Cardiac muscle cell (in vitro differentiated cells and primary cell): Measurements from ENCODE around the gene LARGE1. TPM values are rescaled to one million over a fixed set of nuclear protein-coding genes. Genes with fewer than 3 reads are reported as not detected.

ENCODE experiments used
- DNase-seq, 2 donors: peaks; one replicate each; pipeline versions ENCODE4 v3.0.0 to v3.0.0-alpha.2; 2010 to 2017; ENCODE audit warnings: low read depth in 1 of 2, low spot score in 1 of 2
- H3K27ac ChIP-seq: fragments of 200-600 bp; sonication (generic); 2 replicates; pipeline ENCODE4 v1.5.1; 2016
- H3K27me3 ChIP-seq: fragments of 200-600 bp; sonication (generic); 2 replicates; pipeline ENCODE4 v1.6.0; 2016; ENCODE audit warnings: control low read depth
- H3K36me3 ChIP-seq: fragments of 200-600 bp; sonication (generic); 2 replicates; pipeline ENCODE4 v1.5.1; 2016; ENCODE audit warnings: control low read depth
- H3K4me1 ChIP-seq: fragments of 200-600 bp; sonication (generic); 2 replicates; pipeline ENCODE4 v1.8.1; 2017; ENCODE audit warnings: low read depth, mild to moderate bottlenecking, mixed run types
- H3K4me3 ChIP-seq: fragments of 200-600 bp; sonication (generic); 2 replicates; pipeline ENCODE4 v1.5.1; 2016; ENCODE audit warnings: mild to moderate bottlenecking
- H3K9me3 ChIP-seq: fragments of 200-600 bp; sonication (generic); 2 replicates; pipeline ENCODE4 v1.5.1; 2017; ENCODE audit warnings: low read depth, mild to moderate bottlenecking, control low read depth
- polyA plus RNA-seq: library from polyadenylated mRNA; unstranded; fragments of >200 nt; fragmentation: Nextera tagmentation; extraction: Ambion mirVana; gene quantifications from 2 replicates; pipeline ENCODE4 v1.2.1, GENCODE V29; 2016
- total RNA-seq: library from RNA; depleted of rRNA; stranded (reverse); fragments of >200 nt; gene quantifications from 2 replicates; pipeline ENCODE4 v1.2.3, GENCODE V29; 2016
- TF ChIP-seq, protein P1 (sequence below): IDR thresholded peaks from 2 replicates; pipeline ENCODE4 v1.5.1; 2012; ENCODE audit warnings: low read depth, mild to moderate bottlenecking, low read length

LARGE1 gene
- total and polyA plus RNA-seq, 2 experiments from 2014 or later = 18.4 to 34.3 TPM

DNA sequence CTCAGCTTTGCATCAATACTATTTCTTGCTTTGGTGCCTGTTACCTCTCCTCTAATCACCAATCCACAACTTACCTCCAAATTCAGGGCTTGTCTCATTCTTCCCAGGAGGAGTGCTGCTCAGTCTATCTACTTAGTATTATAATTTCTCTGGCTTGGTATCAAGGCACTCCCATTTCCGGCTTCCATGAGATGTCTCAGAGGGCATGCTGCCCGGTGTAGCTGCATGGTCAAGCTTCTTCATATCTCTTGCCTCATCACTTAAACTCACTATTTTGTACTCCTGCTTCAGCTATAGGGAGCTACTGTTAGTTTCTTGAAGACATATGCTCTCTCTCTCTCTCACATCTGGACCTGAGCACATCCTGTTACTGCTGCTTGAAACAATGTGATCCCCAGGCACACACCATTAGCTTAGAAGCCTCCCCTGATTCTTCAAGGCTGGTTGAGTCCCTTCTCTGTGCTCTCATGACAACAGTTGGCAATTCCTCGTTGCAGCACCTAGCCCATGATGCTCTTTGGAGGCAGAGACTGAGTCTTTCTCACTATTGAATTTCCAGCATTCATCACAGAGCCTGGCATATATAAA lies 679.3 kb downstream of the LARGE1 start:
- no peak overlapping the region for H3K4me3 ChIP-seq
- peaks cover 3% of the 10 kb centered on the region for H3K27me3 ChIP-seq
- H3K36me3 ChIP-seq = no peaks in the 10 kb centered on the region
- TF ChIP-seq, protein P1, sequence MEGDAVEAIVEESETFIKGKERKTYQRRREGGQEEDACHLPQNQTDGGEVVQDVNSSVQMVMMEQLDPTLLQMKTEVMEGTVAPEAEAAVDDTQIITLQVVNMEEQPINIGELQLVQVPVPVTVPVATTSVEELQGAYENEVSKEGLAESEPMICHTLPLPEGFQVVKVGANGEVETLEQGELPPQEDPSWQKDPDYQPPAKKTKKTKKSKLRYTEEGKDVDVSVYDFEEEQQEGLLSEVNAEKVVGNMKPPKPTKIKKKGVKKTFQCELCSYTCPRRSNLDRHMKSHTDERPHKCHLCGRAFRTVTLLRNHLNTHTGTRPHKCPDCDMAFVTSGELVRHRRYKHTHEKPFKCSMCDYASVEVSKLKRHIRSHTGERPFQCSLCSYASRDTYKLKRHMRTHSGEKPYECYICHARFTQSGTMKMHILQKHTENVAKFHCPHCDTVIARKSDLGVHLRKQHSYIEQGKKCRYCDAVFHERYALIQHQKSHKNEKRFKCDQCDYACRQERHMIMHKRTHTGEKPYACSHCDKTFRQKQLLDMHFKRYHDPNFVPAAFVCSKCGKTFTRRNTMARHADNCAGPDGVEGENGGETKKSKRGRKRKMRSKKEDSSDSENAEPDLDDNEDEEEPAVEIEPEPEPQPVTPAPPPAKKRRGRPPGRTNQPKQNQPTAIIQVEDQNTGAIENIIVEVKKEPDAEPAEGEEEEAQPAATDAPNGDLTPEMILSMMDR = no peak
- peak in 1 of 2 donors; percentile 1 for DNase-seq
- H3K27ac ChIP-seq = no peak overlapping the region
- no peaks in the 10 kb centered on the region for H3K9me3 ChIP-seq
- H3K4me1 ChIP-seq = no peaks in the 10 kb centered on the region

DNA sequence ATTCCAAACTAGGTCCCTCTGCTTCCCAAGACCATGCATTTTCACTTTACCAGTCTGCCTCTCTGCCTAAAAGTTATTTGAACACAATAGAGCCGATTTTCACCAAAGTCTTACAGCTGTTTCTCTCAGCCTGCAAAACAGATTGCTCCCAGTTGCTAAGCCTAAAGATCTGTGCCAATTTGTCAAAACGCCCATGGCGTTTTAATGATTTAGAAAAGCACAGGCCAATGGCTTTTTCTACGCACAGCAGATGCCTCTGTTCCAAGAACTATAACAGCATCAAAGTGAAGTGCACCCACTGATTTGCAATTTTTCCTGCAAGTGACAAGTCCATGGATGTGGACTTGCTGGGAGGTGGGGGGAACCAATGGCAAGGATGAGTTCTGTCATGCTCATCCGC lies 688.2 kb downstream of the LARGE1 start:
- peaks cover 2% of the 10 kb centered on the region for H3K27me3 ChIP-seq
- no peaks in the 10 kb centered on the region for H3K9me3 ChIP-seq
- no peak overlapping the region for H3K27ac ChIP-seq
- no peak overlapping the region for H3K4me3 ChIP-seq
- DNase-seq = no peak
- no peaks in the 10 kb centered on the region for H3K4me1 ChIP-seq
- no peaks in the 10 kb centered on the region for H3K36me3 ChIP-seq
- TF ChIP-seq, protein P1 = no peak

DNA sequence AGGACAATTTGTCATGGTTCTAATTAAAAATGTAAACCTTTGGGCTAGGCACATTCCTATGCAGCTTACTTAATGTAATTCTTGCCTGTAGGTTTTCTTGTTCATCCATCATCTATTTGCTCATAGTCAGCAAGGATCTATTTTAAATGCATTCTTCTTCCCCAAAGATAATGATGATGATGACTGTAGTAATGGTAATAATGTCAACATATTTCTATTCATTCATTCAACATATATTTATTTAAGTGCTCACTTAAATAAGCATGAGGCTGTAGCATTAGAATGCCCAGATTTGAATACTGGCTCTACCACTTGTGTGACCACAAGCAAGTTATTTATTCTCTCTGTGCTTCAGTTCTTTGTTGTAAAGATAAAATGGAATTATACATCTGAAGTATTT lies 692.5 kb downstream of the LARGE1 start:
- Histone ChIP-seq H3K36me3 (no peaks in the 10 kb centered on the region), H3K4me1 (no peaks in the 10 kb centered on the region), H3K4me3 (no peak overlapping the region), H3K27ac (no peak overlapping the region), H3K9me3 (no peaks in the 10 kb centered on the region), H3K27me3 (no peaks in the 10 kb centered on the region)
- DNase-seq = no peak
- TF ChIP-seq, protein P1 = no peak

DNA sequence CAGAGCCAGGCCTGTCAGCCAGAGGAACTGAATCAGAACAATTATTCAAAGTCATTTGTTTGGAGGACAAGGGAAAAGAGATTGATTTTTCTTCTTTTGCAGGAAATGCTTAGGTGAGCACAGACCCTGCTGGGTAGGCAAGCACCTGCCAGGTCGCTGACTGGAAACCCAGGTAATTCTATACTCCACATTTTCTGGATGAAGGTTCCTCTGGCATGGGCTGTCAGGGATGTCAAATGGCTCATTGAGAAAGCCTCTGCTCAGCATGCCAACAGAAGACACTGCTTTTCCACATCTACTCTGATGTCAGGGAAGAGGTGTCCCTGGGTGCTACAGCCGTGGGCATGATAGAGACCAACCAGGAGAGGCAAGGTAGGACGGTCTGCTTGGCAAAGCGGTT lies 695.4 kb downstream of the LARGE1 start:
- Histone ChIP-seq H3K4me1 (no peaks in the 10 kb centered on the region), H3K36me3 (no peaks in the 10 kb centered on the region), H3K9me3 (no peaks in the 10 kb centered on the region), H3K27ac (no peak overlapping the region), H3K4me3 (no peak overlapping the region), H3K27me3 (no peaks in the 10 kb centered on the region)
- TF ChIP-seq, protein P1 = no peak
- no peak for DNase-seq
